WTC11 (cell line): Measurements from ENCODE around the gene ARL10. TPM values are rescaled to one million over a fixed set of nuclear protein-coding genes. Genes with fewer than 3 reads are reported as not detected.

Source experiments
- ATAC-seq: fragments of 200-7000 bp; cut with Tn5 transposase; 2 replicates; pipeline ENCODE4 v1.10.0; 2021; ENCODE audit warnings: mild to moderate bottlenecking, moderate library complexity
- CTCF ChIA-PET: fragments of 300-600 bp; sonication (Branson Sonifier 250); formaldehyde crosslinking; loops from one replicate; lab custom pipeline; 2021; ENCODE audit warnings: antibody characterized with exemption; lab: Charles Lee
- POLR2A ChIA-PET: fragments of 350-600 bp; sonication (Branson Sonifier 250); formaldehyde crosslinking; loops from one replicate; lab custom pipeline; 2021; ENCODE audit warnings: antibody characterized with exemption; lab: Charles Lee
- DNase-seq: peaks from one replicate; pipeline ENCODE4 v3.0.0; 2021; ENCODE audit warnings: low spot score
- H3K27ac Mint-ChIP-seq: 2 replicates; pipeline ENCODE4 v1.8.0; 2021; ENCODE audit warnings: mixed read lengths
- H3K27me3 Mint-ChIP-seq: 2 replicates; pipeline ENCODE4 v1.8.0; 2021; ENCODE audit warnings: low read depth, mild to moderate bottlenecking, moderate library complexity, mixed read lengths
- H3K36me3 Mint-ChIP-seq: 2 replicates; pipeline ENCODE4 v1.8.0; 2021; ENCODE audit warnings: mixed read lengths
- H3K4me1 Mint-ChIP-seq: 2 replicates; pipeline ENCODE4 v1.8.0; 2022; ENCODE audit warnings: mixed read lengths
- H3K4me3 Mint-ChIP-seq: 2 replicates; pipeline ENCODE4 v1.8.0; 2021; ENCODE audit warnings: mild to moderate bottlenecking, moderate library complexity, mixed read lengths
- H3K9me3 Mint-ChIP-seq: 2 replicates; pipeline ENCODE4 v1.8.0; 2021; ENCODE audit warnings: mixed read lengths
- EMX1 ChIP-seq: fragments of 250-450 bp; sonication (Bioruptor Pico); IDR thresholded peaks from 2 replicates; pipeline ENCODE4 v1.8.0; 2021; ENCODE audit warnings: mild to moderate bottlenecking
- FOXP1 ChIP-seq: sonication (generic); formaldehyde crosslinking; IDR thresholded peaks from 2 replicates; pipeline ENCODE4 v1.8.0; 2022; ENCODE audit warnings: missing genetic modification reagents, mild to moderate bottlenecking, moderate library complexity, borderline replicate concordance
- MYBL2 ChIP-seq: sonication (generic); formaldehyde crosslinking; IDR thresholded peaks from 2 replicates; pipeline ENCODE4 v1.8.1; 2023; ENCODE audit warnings: mild to moderate bottlenecking, moderate library complexity, missing genetic modification reagents
- NFE2L1 ChIP-seq: sonication (generic); formaldehyde crosslinking; IDR thresholded peaks from 2 replicates; pipeline ENCODE4 v1.8.1; 2023; ENCODE audit warnings: missing genetic modification reagents
- OVOL2 ChIP-seq: fragments of 250-450 bp; sonication (Bioruptor Pico); IDR thresholded peaks from 2 replicates; pipeline ENCODE4 v1.9.0; 2021; ENCODE audit warnings: mild to moderate bottlenecking, borderline replicate concordance
- RORB ChIP-seq: fragments of 250-450 bp; sonication (Bioruptor Pico); IDR thresholded peaks from 2 replicates; pipeline ENCODE4 v1.9.0; 2021; ENCODE audit warnings: mild to moderate bottlenecking
- SMAD3 ChIP-seq: sonication (generic); formaldehyde crosslinking; IDR thresholded peaks from 2 replicates; pipeline ENCODE4 v1.8.0; 2022; ENCODE audit warnings: missing genetic modification reagents, mild to moderate bottlenecking, borderline replicate concordance
- TEAD4 ChIP-seq: sonication (generic); formaldehyde crosslinking; IDR thresholded peaks from 2 replicates; pipeline ENCODE4 v1.8.0; 2022; ENCODE audit warnings: mild to moderate bottlenecking, missing genetic modification reagents
- ZBTB21 ChIP-seq: sonication (generic); formaldehyde crosslinking; IDR thresholded peaks from 2 replicates; pipeline ENCODE4 v1.8.1; 2023; ENCODE audit warnings: mild to moderate bottlenecking, missing genetic modification reagents, borderline replicate concordance
- ZNF317 ChIP-seq: sonication (generic); formaldehyde crosslinking; IDR thresholded peaks from 2 replicates; pipeline ENCODE4 v1.8.1; 2023; ENCODE audit warnings: low read depth, mild to moderate bottlenecking, moderate library complexity, missing genetic modification reagents, borderline replicate concordance
- total RNA-seq: library from RNA; stranded (reverse); gene quantifications from 3 replicates; pipeline ENCODE4 v1.2.3, GENCODE V29; 2021
- TF ChIP-seq, protein P1 (sequence below): fragments of 250-450 bp; sonication (Bioruptor Pico); IDR thresholded peaks from 2 replicates; pipeline ENCODE4 v1.9.0; 2021; ENCODE audit warnings: mild to moderate bottlenecking
- TF ChIP-seq, protein P2 (sequence below): fragments of 250-450 bp; sonication (Bioruptor Pico); IDR thresholded peaks from 2 replicates; pipeline ENCODE4 v1.9.0; 2021; ENCODE audit warnings: mild to moderate bottlenecking, borderline replicate concordance
- TF ChIP-seq, protein P3 (sequence below): fragments of 250-450 bp; sonication (Bioruptor Pico); conservative IDR thresholded peaks from 2 replicates; pipeline ENCODE4 v1.9.0; 2021; ENCODE audit warnings: mild to moderate bottlenecking
- TF ChIP-seq, protein P4 (sequence below): sonication (generic); formaldehyde crosslinking; IDR thresholded peaks from 2 replicates; pipeline ENCODE4 v1.8.1; 2022; ENCODE audit warnings: low read depth, mild to moderate bottlenecking, moderate library complexity, missing genetic modification reagents, borderline replicate concordance

The ARL10 gene
- total RNA-seq, 1 experiment from 2014 or later: 6.8 TPM

DNA sequence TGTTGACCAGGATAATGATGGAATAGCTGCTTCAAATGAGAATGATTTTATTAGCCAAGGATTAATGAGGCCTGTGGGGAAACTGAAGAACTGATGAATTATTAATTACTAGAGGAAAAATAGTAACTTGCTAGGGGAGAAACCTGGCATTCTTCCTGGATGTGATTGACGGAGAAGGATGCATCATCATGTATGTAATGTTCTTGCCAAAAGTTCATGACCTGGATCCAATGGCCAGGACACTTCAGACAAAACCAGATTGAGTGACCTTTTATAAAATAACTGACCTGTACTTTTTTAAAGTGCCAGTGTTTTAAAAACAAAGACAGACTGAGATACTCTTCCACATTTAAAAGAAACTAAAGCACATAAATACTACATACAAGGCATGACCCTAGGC lies 27.4 kb upstream of the ARL10 start (continued):
- no peak for TF ChIP-seq RORB (CRISPR knock-in tag)
- TF ChIP-seq, all 79 proteins: peak for 0

DNA sequence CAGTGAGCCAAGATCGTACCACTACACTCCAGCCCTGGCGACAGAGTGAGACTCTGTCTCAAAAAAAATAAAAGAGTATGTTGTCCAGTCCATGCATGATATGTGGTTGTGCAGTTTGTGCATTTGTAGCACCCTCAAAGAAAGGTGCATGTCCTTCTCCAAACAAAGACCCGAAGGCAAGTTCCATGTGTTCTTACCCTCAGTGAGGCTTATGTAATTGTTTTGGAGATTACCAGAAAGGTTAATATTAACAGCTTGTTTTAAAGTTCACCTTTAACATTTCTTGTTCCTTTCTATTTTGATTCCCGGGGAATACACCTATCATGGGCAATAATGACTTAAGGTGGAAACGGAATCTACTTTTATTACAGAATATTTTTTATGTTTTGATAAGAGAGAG lies 26.0 kb upstream of the ARL10 start:
- ATAC-seq: no peak
- Mint-ChIP-seq H3K27ac (no peak overlapping the region), H3K4me1 (no peaks in the 10 kb centered on the region), H3K9me3 (no peaks in the 10 kb centered on the region), H3K4me3 (no peak overlapping the region), H3K27me3 (no peaks in the 10 kb centered on the region), H3K36me3 (peaks cover 18% of the 10 kb centered on the region)
- CTCF ChIA-PET: no interaction called here
- no peak for DNase-seq
- no peak for TF ChIP-seq SMAD3 (CRISPR knock-in tag)
- TF ChIP-seq, protein P1, sequence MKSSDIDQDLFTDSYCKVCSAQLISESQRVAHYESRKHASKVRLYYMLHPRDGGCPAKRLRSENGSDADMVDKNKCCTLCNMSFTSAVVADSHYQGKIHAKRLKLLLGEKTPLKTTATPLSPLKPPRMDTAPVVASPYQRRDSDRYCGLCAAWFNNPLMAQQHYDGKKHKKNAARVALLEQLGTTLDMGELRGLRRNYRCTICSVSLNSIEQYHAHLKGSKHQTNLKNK (CRISPR knock-in tag): no peak
- no peak for TF ChIP-seq TEAD4
- POLR2A ChIA-PET: no interaction called here

DNA sequence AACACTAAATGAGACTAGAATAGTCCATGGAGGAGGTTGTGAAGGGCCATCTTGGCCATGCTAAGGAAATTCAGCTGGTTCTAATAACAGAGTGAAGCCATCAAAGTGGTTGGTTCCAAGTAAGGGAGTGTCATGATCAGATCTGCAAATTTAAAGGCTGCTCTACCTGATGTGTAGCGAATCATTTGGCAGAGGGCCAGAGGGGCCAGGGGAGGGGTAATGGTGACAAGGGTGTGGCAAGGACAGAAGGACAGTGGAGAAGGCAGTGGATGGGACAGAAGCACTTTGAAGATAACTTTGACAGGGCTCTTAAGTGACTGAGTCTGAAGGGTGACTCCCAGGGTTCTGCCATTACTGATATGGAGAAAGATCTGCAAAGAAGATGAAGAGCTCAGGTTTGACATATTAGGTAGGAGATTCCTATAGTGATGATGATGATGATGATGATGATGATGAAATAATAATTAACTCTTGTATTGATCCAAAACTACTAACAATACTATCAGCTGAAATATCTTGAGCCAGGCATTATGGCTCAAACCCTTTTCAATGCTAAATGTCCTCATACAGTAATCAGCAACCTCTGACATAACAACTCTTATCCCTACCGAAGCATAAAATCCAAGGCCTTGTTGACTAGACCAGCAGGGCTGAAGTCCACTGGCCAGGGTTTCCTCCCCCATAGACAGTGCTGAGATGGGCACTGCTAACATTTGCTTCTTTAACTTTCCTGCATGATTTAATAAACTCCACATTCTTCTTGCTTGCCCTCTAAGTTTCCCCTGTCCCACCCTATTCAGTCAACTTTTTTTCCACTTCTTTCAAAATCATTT lies 23.7 kb upstream of the ARL10 start:
- H3K4me1 Mint-ChIP-seq: no peaks in the 10 kb centered on the region
- DNase-seq (no peak), ATAC-seq (no peak)
- H3K27ac Mint-ChIP-seq: no peak overlapping the region
- no peak overlapping the region for H3K4me3 Mint-ChIP-seq
- ChIA-PET CTCF (no interaction called here), POLR2A (no interaction called here)
- no peaks in the 10 kb centered on the region for H3K9me3 Mint-ChIP-seq
- H3K36me3 Mint-ChIP-seq: peaks cover 25% of the 10 kb centered on the region
- H3K27me3 Mint-ChIP-seq: no peaks in the 10 kb centered on the region
- TF ChIP-seq, protein P2, sequence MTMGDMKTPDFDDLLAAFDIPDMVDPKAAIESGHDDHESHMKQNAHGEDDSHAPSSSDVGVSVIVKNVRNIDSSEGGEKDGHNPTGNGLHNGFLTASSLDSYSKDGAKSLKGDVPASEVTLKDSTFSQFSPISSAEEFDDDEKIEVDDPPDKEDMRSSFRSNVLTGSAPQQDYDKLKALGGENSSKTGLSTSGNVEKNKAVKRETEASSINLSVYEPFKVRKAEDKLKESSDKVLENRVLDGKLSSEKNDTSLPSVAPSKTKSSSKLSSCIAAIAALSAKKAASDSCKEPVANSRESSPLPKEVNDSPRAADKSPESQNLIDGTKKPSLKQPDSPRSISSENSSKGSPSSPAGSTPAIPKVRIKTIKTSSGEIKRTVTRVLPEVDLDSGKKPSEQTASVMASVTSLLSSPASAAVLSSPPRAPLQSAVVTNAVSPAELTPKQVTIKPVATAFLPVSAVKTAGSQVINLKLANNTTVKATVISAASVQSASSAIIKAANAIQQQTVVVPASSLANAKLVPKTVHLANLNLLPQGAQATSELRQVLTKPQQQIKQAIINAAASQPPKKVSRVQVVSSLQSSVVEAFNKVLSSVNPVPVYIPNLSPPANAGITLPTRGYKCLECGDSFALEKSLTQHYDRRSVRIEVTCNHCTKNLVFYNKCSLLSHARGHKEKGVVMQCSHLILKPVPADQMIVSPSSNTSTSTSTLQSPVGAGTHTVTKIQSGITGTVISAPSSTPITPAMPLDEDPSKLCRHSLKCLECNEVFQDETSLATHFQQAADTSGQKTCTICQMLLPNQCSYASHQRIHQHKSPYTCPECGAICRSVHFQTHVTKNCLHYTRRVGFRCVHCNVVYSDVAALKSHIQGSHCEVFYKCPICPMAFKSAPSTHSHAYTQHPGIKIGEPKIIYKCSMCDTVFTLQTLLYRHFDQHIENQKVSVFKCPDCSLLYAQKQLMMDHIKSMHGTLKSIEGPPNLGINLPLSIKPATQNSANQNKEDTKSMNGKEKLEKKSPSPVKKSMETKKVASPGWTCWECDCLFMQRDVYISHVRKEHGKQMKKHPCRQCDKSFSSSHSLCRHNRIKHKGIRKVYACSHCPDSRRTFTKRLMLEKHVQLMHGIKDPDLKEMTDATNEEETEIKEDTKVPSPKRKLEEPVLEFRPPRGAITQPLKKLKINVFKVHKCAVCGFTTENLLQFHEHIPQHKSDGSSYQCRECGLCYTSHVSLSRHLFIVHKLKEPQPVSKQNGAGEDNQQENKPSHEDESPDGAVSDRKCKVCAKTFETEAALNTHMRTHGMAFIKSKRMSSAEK (CRISPR knock-in tag): no peak
- no peak for TF ChIP-seq EMX1 (CRISPR knock-in tag)
- TF ChIP-seq, protein P3, sequence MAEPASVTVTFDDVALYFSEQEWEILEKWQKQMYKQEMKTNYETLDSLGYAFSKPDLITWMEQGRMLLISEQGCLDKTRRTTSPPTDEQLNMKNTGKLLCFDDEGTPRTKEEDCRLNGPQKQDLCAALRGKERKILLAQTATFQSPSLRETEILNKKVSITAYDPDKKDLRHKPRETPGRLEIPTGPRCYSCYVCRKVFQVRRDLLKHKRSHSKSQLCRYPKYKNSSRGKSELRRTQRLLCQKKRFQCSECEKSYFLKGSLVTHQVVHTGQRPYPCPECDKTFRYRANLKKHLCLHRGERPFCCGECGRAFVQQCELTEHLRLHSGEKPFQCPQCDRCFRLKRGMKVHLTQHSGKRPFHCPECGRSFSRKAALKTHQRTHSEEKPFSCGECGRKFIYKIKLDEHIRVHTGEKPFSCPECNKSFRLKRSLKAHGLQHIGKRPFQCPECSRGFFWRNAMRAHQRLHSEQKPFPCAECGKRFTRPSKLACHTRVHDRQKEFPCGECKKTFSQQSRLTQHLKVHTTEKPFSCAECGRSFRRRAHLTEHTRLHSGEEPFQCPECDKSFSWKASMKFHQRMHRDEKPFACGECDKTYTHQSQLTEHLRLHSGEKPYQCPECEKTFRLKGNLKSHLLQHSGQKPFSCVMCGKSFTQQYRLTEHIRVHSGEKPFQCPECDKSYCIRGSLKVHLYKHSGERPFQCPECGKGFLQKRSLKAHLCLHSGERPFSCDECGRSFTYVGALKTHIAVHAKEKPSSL: no peak
- TF ChIP-seq NFE2L1 (CRISPR knock-in tag): no peak
- TF ChIP-seq MYBL2 (CRISPR knock-in tag): no peak
- TF ChIP-seq OVOL2: no peak
- no peak for TF ChIP-seq ZNF317 (CRISPR knock-in tag)
- TF ChIP-seq FOXP1 (CRISPR knock-in tag): no peak
- TF ChIP-seq, protein P4, sequence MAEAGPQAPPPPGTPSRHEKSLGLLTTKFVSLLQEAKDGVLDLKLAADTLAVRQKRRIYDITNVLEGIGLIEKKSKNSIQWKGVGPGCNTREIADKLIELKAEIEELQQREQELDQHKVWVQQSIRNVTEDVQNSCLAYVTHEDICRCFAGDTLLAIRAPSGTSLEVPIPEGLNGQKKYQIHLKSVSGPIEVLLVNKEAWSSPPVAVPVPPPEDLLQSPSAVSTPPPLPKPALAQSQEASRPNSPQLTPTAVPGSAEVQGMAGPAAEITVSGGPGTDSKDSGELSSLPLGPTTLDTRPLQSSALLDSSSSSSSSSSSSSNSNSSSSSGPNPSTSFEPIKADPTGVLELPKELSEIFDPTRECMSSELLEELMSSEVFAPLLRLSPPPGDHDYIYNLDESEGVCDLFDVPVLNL (CRISPR knock-in tag): no peak
- TF ChIP-seq ZBTB21 (CRISPR knock-in tag): no peak
